Measurements from ENCODE around the gene PGAP6. TPM values are rescaled to one million over a fixed set of nuclear protein-coding genes. Genes with fewer than 3 reads are reported as not detected.
"Not testable (repeated sequence)": the region's sequence is repeated elsewhere in the genome, so short reads cannot be mapped to it uniquely, and the experiment has no call there.

Gene PGAP6
- 10 to 100 TPM; 46.6 to 50.4 TPM for total RNA-seq

- CTCF ChIA-PET, result interaction anchor here (0.7 to 1.5 kb wide), 3 partner anchors 30 to 145 kb away, joined by 3 to 7 read pairs (median 5); partner anchors contain the start of genes AXIN1 and CAPN15
- no peaks in the 10 kb centered on the region for H3K9me3 Mint-ChIP-seq (ENCODE audit: low read depth)
- peak within 1 kb of the TSS; percentile 36 for H3K27ac Mint-ChIP-seq
- H3K4me1 Mint-ChIP-seq, result peaks cover 20% of the 10 kb centered on the region
- DNase-seq (peak; percentile 72), ATAC-seq (peak; percentile 79)
- H3K27me3 Mint-ChIP-seq, result peaks cover 5% of the 10 kb centered on the region
- no peaks in the 10 kb centered on the region for H3K36me3 Mint-ChIP-seq
- peak within 1 kb of the TSS; percentile 77 for H3K4me3 Mint-ChIP-seq
Measured at GRCh38 chr16:381789-382717, at the start of gene PGAP6. Gene PGAP6, minus strand, starts transcription at chr16:381978. Its CDS starts 157 bp downstream, at chr16:381821.

GRCh38 chr16:430904-431303 is 49.1 kb upstream of the PGAP6 start:
- CTCF ChIA-PET, result no interaction called here
- Mint-ChIP-seq H3K4me1 (peaks cover 20% of the 10 kb centered on the region), H3K9me3 (ENCODE audit: low read depth) (no peaks in the 10 kb centered on the region), H3K4me3 (no peak overlapping the region), H3K27me3 (no peaks in the 10 kb centered on the region), H3K27ac (no peak overlapping the region), H3K36me3 (peaks cover 11% of the 10 kb centered on the region)
- no peak for DNase-seq
- no peak for ATAC-seq

- Mint-ChIP-seq H3K36me3 (peaks cover 11% of the 10 kb centered on the region), H3K9me3 (ENCODE audit: low read depth) (no peaks in the 10 kb centered on the region), H3K27ac (no peak overlapping the region), H3K27me3 (peaks cover 11% of the 10 kb centered on the region), H3K4me1 (peaks cover 27% of the 10 kb centered on the region), H3K4me3 (peak overlapping the region; percentile 72)
- ATAC-seq, result no peak
- DNase-seq, result no peak
- CTCF ChIA-PET, result no interaction called here
Measured at GRCh38 chr16:427250-427649, 45.5 kb upstream of the PGAP6 start.

GRCh38 chr16:426906-427249 is 45.1 kb upstream of the PGAP6 start:
- no peaks in the 10 kb centered on the region for H3K9me3 Mint-ChIP-seq (ENCODE audit: low read depth)
- H3K4me1 Mint-ChIP-seq, result peaks cover 27% of the 10 kb centered on the region
- peak overlapping the region; percentile 72 for H3K4me3 Mint-ChIP-seq
- DNase-seq (no peak), ATAC-seq (no peak)
- peaks cover 11% of the 10 kb centered on the region for H3K36me3 Mint-ChIP-seq
- CTCF ChIA-PET, result no interaction called here
- no peak overlapping the region for H3K27ac Mint-ChIP-seq
- H3K27me3 Mint-ChIP-seq, result peaks cover 11% of the 10 kb centered on the region

GRCh38 chr16:426115-426905 is 44.5 kb upstream of the PGAP6 start:
- Mint-ChIP-seq H3K4me1 (peaks cover 27% of the 10 kb centered on the region), H3K27ac (no peak overlapping the region), H3K36me3 (peaks cover 11% of the 10 kb centered on the region), H3K4me3 (peak overlapping the region; percentile 72), H3K27me3 (peaks cover 11% of the 10 kb centered on the region), H3K9me3 (ENCODE audit: low read depth) (no peaks in the 10 kb centered on the region)
- DNase-seq, result no peak
- peak; percentile 24 for ATAC-seq
- CTCF ChIA-PET, result interaction anchor here (1.1 kb wide), 1 partner anchor 75 kb away, joined by 4 read pairs; no protein-coding TSS in a partner anchor

GRCh38 chr16:425740-426114 is 43.9 kb upstream of the PGAP6 start:
- peaks cover 25% of the 10 kb centered on the region for H3K4me1 Mint-ChIP-seq
- H3K27me3 Mint-ChIP-seq, result peaks cover 11% of the 10 kb centered on the region
- H3K4me3 Mint-ChIP-seq, result peak overlapping the region; percentile 74
- H3K36me3 Mint-ChIP-seq, result peaks cover 11% of the 10 kb centered on the region
- peak; percentile 71 for ATAC-seq
- no peak overlapping the region for H3K27ac Mint-ChIP-seq
- no peak for DNase-seq
- H3K9me3 Mint-ChIP-seq (ENCODE audit: low read depth), result no peaks in the 10 kb centered on the region
- CTCF ChIA-PET, result interaction anchor here (1.0 to 1.8 kb wide), 4 partner anchors 24 to 329 kb away, joined by 3 to 7 read pairs (median 4); partner anchors contain the start of gene DECR2

GRCh38 chr16:425082-425718 is 43.4 kb upstream of the PGAP6 start, which contains the start of gene RAB11FIP3:
Gene RAB11FIP3, plus strand, starts transcription at chr16:425649. Its CDS starts 358 bp downstream, at chr16:426007.
- DNase-seq (peak; percentile 87), ATAC-seq (peak; percentile 94)
- peak within 1 kb of the TSS; percentile 81 for H3K27ac Mint-ChIP-seq
- CTCF ChIA-PET, result interaction anchor here (1.0 to 1.8 kb wide), 4 partner anchors 24 to 328 kb away, joined by 3 to 7 read pairs (median 4); partner anchors contain the start of gene DECR2
- H3K36me3 Mint-ChIP-seq, result peaks cover 11% of the 10 kb centered on the region
- H3K9me3 Mint-ChIP-seq (ENCODE audit: low read depth), result no peaks in the 10 kb centered on the region
- H3K4me1 Mint-ChIP-seq, result peaks cover 25% of the 10 kb centered on the region
- peak within 1 kb of the TSS; percentile 74 for H3K4me3 Mint-ChIP-seq
- H3K27me3 Mint-ChIP-seq, result peaks cover 11% of the 10 kb centered on the region

GRCh38 chr16:424623-425081 is 42.9 kb upstream of the PGAP6 start:
- no peak for DNase-seq
- no peak for ATAC-seq
- CTCF ChIA-PET, result interaction anchor here (1.0 to 1.8 kb wide), 3 partner anchors 23 to 328 kb away, joined by 3 to 7 read pairs (median 4); partner anchors contain the start of gene DECR2
- H3K4me1 Mint-ChIP-seq, result peaks cover 25% of the 10 kb centered on the region
- H3K9me3 Mint-ChIP-seq (ENCODE audit: low read depth), result no peaks in the 10 kb centered on the region
- peaks cover 11% of the 10 kb centered on the region for H3K36me3 Mint-ChIP-seq
- H3K4me3 Mint-ChIP-seq, result peak overlapping the region; percentile 74
- no peak overlapping the region for H3K27ac Mint-ChIP-seq
- H3K27me3 Mint-ChIP-seq, result peaks cover 11% of the 10 kb centered on the region

- CTCF ChIA-PET, result interaction anchor here (0.9 to 1.8 kb wide), 3 partner anchors 23 to 327 kb away, joined by 3 to 7 read pairs (median 4); partner anchors contain the start of genes ANTKMT and DECR2
- H3K9me3 Mint-ChIP-seq (ENCODE audit: low read depth), result no peaks in the 10 kb centered on the region
- H3K27ac Mint-ChIP-seq, result no peak overlapping the region
- peaks cover 25% of the 10 kb centered on the region for H3K4me1 Mint-ChIP-seq
- H3K27me3 Mint-ChIP-seq, result peaks cover 11% of the 10 kb centered on the region
- peak overlapping the region; percentile 74 for H3K4me3 Mint-ChIP-seq
- H3K36me3 Mint-ChIP-seq, result peaks cover 11% of the 10 kb centered on the region
- no peak for DNase-seq
- no peak for ATAC-seq
Measured at GRCh38 chr16:424033-424622, 42.4 kb upstream of the PGAP6 start.

GRCh38 chr16:422179-422578 is 40.4 kb upstream of the PGAP6 start:
- H3K4me3 Mint-ChIP-seq; DNase-seq; H3K36me3 Mint-ChIP-seq; H3K27ac Mint-ChIP-seq; CTCF ChIA-PET; H3K9me3 Mint-ChIP-seq (ENCODE audit: low read depth); ATAC-seq: not testable (repeated sequence)
- H3K27me3 Mint-ChIP-seq, result peaks cover 11% of the 10 kb centered on the region
- H3K4me1 Mint-ChIP-seq, result peaks cover 14% of the 10 kb centered on the region

GRCh38 chr16:415170-415498 is 33.4 kb upstream of the PGAP6 start:
- H3K36me3 Mint-ChIP-seq; CTCF ChIA-PET; DNase-seq; H3K4me3 Mint-ChIP-seq; H3K27me3 Mint-ChIP-seq; H3K9me3 Mint-ChIP-seq (ENCODE audit: low read depth); H3K4me1 Mint-ChIP-seq; H3K27ac Mint-ChIP-seq; ATAC-seq: not testable (repeated sequence)

GRCh38 chr16:414395-415169 is 32.8 kb upstream of the PGAP6 start:
- no peak overlapping the region for H3K27ac Mint-ChIP-seq
- H3K36me3 Mint-ChIP-seq, result no peaks in the 10 kb centered on the region
- ATAC-seq (no peak), DNase-seq (no peak)
- CTCF ChIA-PET, result no interaction called here
- no peaks in the 10 kb centered on the region for H3K27me3 Mint-ChIP-seq
- no peak overlapping the region for H3K4me3 Mint-ChIP-seq
- H3K4me1 Mint-ChIP-seq, result no peaks in the 10 kb centered on the region
- H3K9me3 Mint-ChIP-seq (ENCODE audit: low read depth), result no peaks in the 10 kb centered on the region
